Breast epithelium (tissue), 4 donors: ENCODE measurements around the gene KCNQ2. TPM values are rescaled to one million over a fixed set of nuclear protein-coding genes. Genes with fewer than 3 reads are reported as not detected.

ENCODE experiments used
- DNase-seq, 2 donors: peaks; one replicate each; pipeline ENCODE4 v3.0.0-alpha.2; 2019; ENCODE audit warnings: low spot score in 2 of 2
- H3K27ac ChIP-seq, 2 donors: fragments of 200-600 bp; sonication (generic) in 1 of 2; one replicate each; pipeline ENCODE4 v1.5.1; 2016 to 2019; ENCODE audit warnings: mild to moderate bottlenecking in 1 of 2
- H3K27me3 ChIP-seq, 2 donors: fragments of 200-600 bp; sonication (generic) in 1 of 2; one replicate each; pipeline versions ENCODE4 v1.5.1 to v1.6.0; 2017 to 2019; ENCODE audit warnings: control low read depth in 1 of 2, mild to moderate bottlenecking in 1 of 2
- H3K36me3 ChIP-seq: fragments of 200-600 bp; one replicate; pipeline ENCODE4 v1.5.1; 2019
- H3K4me1 ChIP-seq, 2 donors: fragments of 200-600 bp; sonication (generic); one replicate each; pipeline ENCODE4 v1.5.1; 2016 to 2019; ENCODE audit warnings: control low read depth in 1 of 2
- H3K4me3 ChIP-seq, 3 donors: fragments of 200-600 bp; sonication (generic); 1 replicate in 2 of 3; 2 replicates in 1 of 3; pipeline ENCODE4 v1.5.1; 2016 to 2019; ENCODE audit warnings: mild to moderate bottlenecking in 3 of 3, moderate library complexity in 2 of 3
- H3K9me3 ChIP-seq, 2 donors: fragments of 200-600 bp; sonication (generic) in 1 of 2; one replicate each; pipeline ENCODE4 v1.5.1; 2016 to 2019; ENCODE audit warnings: control low read depth in 1 of 2
- CTCF ChIP-seq, 3 donors: fragments of 450-650 bp; IDR thresholded peaks; one replicate each; pipeline ENCODE4 v1.5.1; 2016 to 2017; ENCODE audit warnings: antibody characterized with exemption in 3 of 3, mild to moderate bottlenecking in 3 of 3, moderate library complexity in 3 of 3
- POLR2A ChIP-seq: fragments of 450-650 bp; IDR thresholded peaks from one replicate; pipeline ENCODE4 v1.6.1; 2016; ENCODE audit warnings: antibody characterized with exemption, mild to moderate bottlenecking, moderate library complexity
- POLR2AphosphoS5 ChIP-seq, 3 donors: sonication (generic); formaldehyde crosslinking; IDR thresholded peaks; one replicate each; pipeline ENCODE4 v1.6.1; 2017; ENCODE audit warnings: antibody characterized with exemption in 3 of 3
- intact Hi-C: fragments of 100-400 bp; cut with DNase I; formaldehyde crosslinking; loops from one replicate; pipeline ENCODE4 v1.15.1; 2023; ENCODE audit warnings: low total_unique reads
- total RNA-seq, 3 donors: library from RNA; depleted of rRNA; stranded (reverse); fragments of >200 nt; gene quantifications; one replicate each; pipeline ENCODE4 v1.1.0, GENCODE V29; 2016

The KCNQ2 gene
- total RNA-seq, 3 donors from 2014 or later, result not detected

- peaks cover 0 to 65% of the 10 kb centered on the region in 2 donors for H3K27me3 ChIP-seq
- intact Hi-C loops, result no loop called here
Measured at GRCh38 chr20:63505281-63505680, 32.8 kb upstream of the KCNQ2 start.

GRCh38 chr20:63504642-63505041 lies 32.2 kb upstream of the KCNQ2 start:
- peaks cover 3 to 66% of the 10 kb centered on the region in 2 donors for H3K27me3 ChIP-seq
- intact Hi-C loops, result no loop called here
- peaks cover 0 to under 1% of the 10 kb centered on the region in 2 donors for H3K4me1 ChIP-seq
- peaks cover 18 to 24% of the 10 kb centered on the region in 2 donors for H3K9me3 ChIP-seq
- no peak overlapping the region for H3K4me3 ChIP-seq
- no peak overlapping the region for H3K27ac ChIP-seq
- DNase-seq, result no peak
- TF ChIP-seq POLR2AphosphoS5 (IDR thresholded peaks at IDR 0.05), result no peak
- no peak for TF ChIP-seq POLR2A
- no peak for TF ChIP-seq CTCF (IDR thresholded peaks at IDR 0.05)
- no peaks in the 10 kb centered on the region for H3K36me3 ChIP-seq

More at GRCh38 chr20:63505281-63505680, 32.8 kb upstream of the KCNQ2 start:
- Histone ChIP-seq H3K4me1 (no peaks in the 10 kb centered on the region), H3K4me3 (no peak overlapping the region), H3K36me3 (no peaks in the 10 kb centered on the region), H3K9me3 (peaks cover 18 to 24% of the 10 kb centered on the region in 2 donors), H3K27ac (no peak overlapping the region)
- TF ChIP-seq POLR2A, result no peak
- no peak for TF ChIP-seq POLR2AphosphoS5 (IDR thresholded peaks at IDR 0.05)
- no peak for TF ChIP-seq CTCF (IDR thresholded peaks at IDR 0.05)
- DNase-seq, result no peak

GRCh38 chr20:63503524-63503923 lies 31.1 kb upstream of the KCNQ2 start:
- peaks cover 18 to 24% of the 10 kb centered on the region in 2 donors for H3K9me3 ChIP-seq
- H3K4me1 ChIP-seq, result peaks cover 0 to 6% of the 10 kb centered on the region in 2 donors
- TF ChIP-seq POLR2A (no peak), CTCF (IDR thresholded peaks at IDR 0.05) (no peak), POLR2AphosphoS5 (IDR thresholded peaks at IDR 0.05) (no peak)
- DNase-seq, result no peak
- no peak overlapping the region for H3K4me3 ChIP-seq
- intact Hi-C loops, result no loop called here
- no peak overlapping the region for H3K27ac ChIP-seq
- H3K27me3 ChIP-seq, result peaks cover 4 to 67% of the 10 kb centered on the region in 2 donors
- H3K36me3 ChIP-seq, result no peaks in the 10 kb centered on the region

- intact Hi-C loops, result no loop called here
- peaks cover 7 to 70% of the 10 kb centered on the region in 2 donors for H3K27me3 ChIP-seq
- H3K9me3 ChIP-seq, result peaks cover 18 to 24% of the 10 kb centered on the region in 2 donors
Measured at GRCh38 chr20:63502671-63503172, 30.3 kb upstream of the KCNQ2 start.

More at GRCh38 chr20:63502671-63503172, 30.3 kb upstream of the KCNQ2 start:
- Histone ChIP-seq H3K4me1 (peaks cover 0 to 10% of the 10 kb centered on the region in 2 donors), H3K27ac (no peak overlapping the region), H3K4me3 (no peak overlapping the region), H3K36me3 (no peaks in the 10 kb centered on the region)
- no peak for TF ChIP-seq CTCF (IDR thresholded peaks at IDR 0.05)
- TF ChIP-seq POLR2AphosphoS5 (IDR thresholded peaks at IDR 0.05), result no peak
- no peak for TF ChIP-seq POLR2A
- no peak for DNase-seq
